GM23338 (cell line): ENCODE measurements around the gene PROZ. TPM values are rescaled to one million over a fixed set of nuclear protein-coding genes. Genes with fewer than 3 reads are reported as not detected.

Source experiments
- ATAC-seq: fragments of 200-7000 bp; cut with Tn5 transposase; 3 replicates; pipeline ENCODE4 v1.9.1; 2020
- DNase-seq: peaks from one replicate; pipeline ENCODE4 v3.0.0-alpha.2; 2015; ENCODE audit warnings: low spot score
- H2AFZ ChIP-seq: fragments of 200-600 bp; sonication (generic); 2 replicates; pipeline ENCODE4 v1.8.0; 2016; ENCODE audit warnings: antibody characterized with exemption, mild to moderate bottlenecking, moderate library complexity
- H3F3A ChIP-seq: fragments of 200-600 bp; sonication (generic); replicated peaks from 2 replicates; pipeline ENCODE4 v1.8.0; 2017; ENCODE audit warnings: antibody characterized with exemption, mixed run types, low read depth
- H3K27ac ChIP-seq: fragments of 200-600 bp; sonication (generic); 2 replicates; pipeline ENCODE4 v1.6.1; 2016; ENCODE audit warnings: low read depth
- H3K27me3 ChIP-seq: fragments of 200-600 bp; sonication (generic); 2 replicates; pipeline ENCODE4 v1.8.0; 2016; ENCODE audit warnings: mild to moderate bottlenecking, mixed run types, moderate library complexity; ENCODE audit not compliant: insufficient read depth
- H3K36me3 ChIP-seq: fragments of 200-600 bp; sonication (generic); 2 replicates; pipeline ENCODE4 v1.8.0; 2016; ENCODE audit warnings: mild to moderate bottlenecking; ENCODE audit not compliant: insufficient read depth
- H3K4me1 ChIP-seq: fragments of 200-600 bp; sonication (generic); 2 replicates; pipeline ENCODE4 v1.8.0; 2016; ENCODE audit warnings: mild to moderate bottlenecking, moderate library complexity; ENCODE audit not compliant: insufficient read depth
- H3K4me2 ChIP-seq: fragments of 200-600 bp; sonication (generic); 2 replicates; pipeline ENCODE4 v1.7.1; 2017; ENCODE audit warnings: mixed run types
- H3K4me3 ChIP-seq: fragments of 200-600 bp; sonication (generic); 2 replicates; pipeline ENCODE4 v1.6.1; 2016; ENCODE audit warnings: mixed run types
- H3K79me2 ChIP-seq: fragments of 200-600 bp; sonication (generic); replicated peaks from 2 replicates; pipeline ENCODE4 v1.8.0; 2017; ENCODE audit warnings: mild to moderate bottlenecking; ENCODE audit not compliant: insufficient read depth
- H3K9me2 ChIP-seq: fragments of 200-600 bp; sonication (generic); 2 replicates; pipeline ENCODE4 v1.8.0; 2017; ENCODE audit not compliant: insufficient read depth
- H4K20me1 ChIP-seq: fragments of 200-600 bp; sonication (generic); replicated peaks from 2 replicates; pipeline ENCODE4 v1.8.0; 2017; ENCODE audit warnings: mild to moderate bottlenecking; ENCODE audit not compliant: insufficient read depth
- H3K27ac Mint-ChIP-seq: 2 replicates; pipeline ENCODE4 v1.8.0; 2020; ENCODE audit warnings: inconsistent platforms, mild to moderate bottlenecking, moderate library complexity, mixed read lengths
- H3K27me3 Mint-ChIP-seq: 3 replicates; pipeline ENCODE4 v1.8.0; 2022; ENCODE audit warnings: low read depth, mild to moderate bottlenecking, moderate library complexity, mixed read lengths, inconsistent platforms; ENCODE audit not compliant: insufficient read depth, poor library complexity
- H3K36me3 Mint-ChIP-seq: 3 replicates; pipeline ENCODE4 v1.8.0; 2021; ENCODE audit warnings: low read depth, mild to moderate bottlenecking, inconsistent platforms, moderate library complexity, mixed read lengths
- H3K4me1 Mint-ChIP-seq: 3 replicates; pipeline ENCODE4 v1.8.0; 2020; ENCODE audit warnings: mild to moderate bottlenecking, inconsistent platforms, mixed read lengths
- H3K4me3 Mint-ChIP-seq: 3 replicates; pipeline ENCODE4 v1.8.0; 2021; ENCODE audit warnings: moderate library complexity, mild to moderate bottlenecking, inconsistent platforms, mixed read lengths
- H3K9me3 Mint-ChIP-seq: 3 replicates; pipeline ENCODE4 v1.8.0; 2020; ENCODE audit warnings: moderate library complexity, mild to moderate bottlenecking, inconsistent platforms, mixed read lengths
- CREB1 ChIP-seq: fragments of 250-450 bp; sonication (Bioruptor Pico); IDR thresholded peaks from 2 replicates; pipeline ENCODE4 v1.5.0; 2020; ENCODE audit warnings: low read depth, mild to moderate bottlenecking, moderate library complexity
- CTCF ChIP-seq, 2 experiments: fragments of 200-600 bp in 1 of 2; sonication (generic) in 1 of 2; conservative IDR thresholded peaks; 2 replicates each; pipeline versions ENCODE4 v1.5.1 to v1.6.1; 2016 to 2017; ENCODE audit warnings: antibody characterized with exemption in 2 of 2, low read depth in 2 of 2, mild to moderate bottlenecking in 2 of 2, moderate library complexity in 1 of 2
- ETS1 ChIP-seq: IDR thresholded peaks from 2 replicates; pipeline ENCODE4 v1.6.1; 2016; ENCODE audit warnings: antibody characterized with exemption
- EZH2phosphoT487 ChIP-seq: fragments of 200-600 bp; sonication (generic); IDR thresholded peaks from one replicate; pipeline ENCODE4 v1.8.1; 2018; ENCODE audit warnings: antibody characterized with exemption; ENCODE audit not compliant: unreplicated experiment
- JUNB ChIP-seq: IDR thresholded peaks from one replicate; pipeline ENCODE4 v1.6.1; 2016; ENCODE audit warnings: antibody characterized with exemption; ENCODE audit not compliant: unreplicated experiment
- NANOG ChIP-seq: IDR thresholded peaks from 2 replicates; pipeline ENCODE4 v1.6.1; 2016; ENCODE audit warnings: antibody characterized with exemption, borderline replicate concordance
- POLR2AphosphoS5 ChIP-seq: IDR thresholded peaks from 2 replicates; pipeline ENCODE4 v1.6.1; 2016; ENCODE audit warnings: antibody characterized with exemption, low read depth
- REST ChIP-seq: IDR thresholded peaks from one replicate; pipeline ENCODE4 v1.6.1; 2018; ENCODE audit warnings: antibody characterized with exemption; ENCODE audit not compliant: unreplicated experiment
- STAT1 ChIP-seq: IDR thresholded peaks from one replicate; pipeline ENCODE4 v1.6.1; 2016; ENCODE audit warnings: antibody characterized with exemption; ENCODE audit not compliant: unreplicated experiment
- ZNF114 ChIP-seq: fragments of 250-450 bp; sonication (Bioruptor Pico); IDR thresholded peaks from 2 replicates; pipeline ENCODE4 v1.5.0; 2020; ENCODE audit warnings: mild to moderate bottlenecking, moderate library complexity
- polyA plus RNA-seq: library from polyadenylated mRNA; unstranded; fragments of >200 nt; fragmentation: Nextera tagmentation; extraction: Ambion mirVana; gene quantifications from 2 replicates; pipeline ENCODE4 v1.2.1, GENCODE V29; 2016
- total RNA-seq: library from RNA; depleted of rRNA; stranded (reverse); fragments of >200 nt; shearing (Covaris generic); gene quantifications from 2 replicates; pipeline ENCODE4 v1.2.3, GENCODE V29; 2014

PROZ gene
- total and polyA plus RNA-seq, 2 experiments from 2014 or later, result 0.53 TPM; not detected in 1

DNA sequence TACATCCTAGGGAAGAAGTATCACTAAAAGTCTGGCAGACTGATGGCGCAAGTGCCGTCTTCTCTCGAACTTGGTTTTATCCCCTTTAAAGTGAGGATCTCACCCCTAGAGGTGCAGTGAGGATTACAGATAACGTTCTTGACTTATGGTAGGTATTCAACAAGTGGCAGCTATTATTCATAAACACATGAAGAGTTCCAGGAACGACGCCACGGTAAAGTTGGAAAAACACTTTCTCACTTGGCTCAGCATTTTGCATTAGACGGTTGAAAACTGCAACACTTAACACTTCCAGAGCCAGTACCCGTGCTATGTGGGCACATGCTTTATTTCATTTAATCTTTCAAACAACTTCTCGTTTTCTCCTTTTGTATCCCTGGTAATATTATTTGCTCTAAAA lies 8.7 kb downstream of the PROZ start:
- H2AFZ ChIP-seq, result no peak overlapping the region
- no peak overlapping the region for H3K4me3 Mint-ChIP-seq
- no peaks in the 10 kb centered on the region for H3K9me3 Mint-ChIP-seq
- no peak overlapping the region for H3K27ac Mint-ChIP-seq
- H3K27ac ChIP-seq, result no peak overlapping the region
- no peaks in the 10 kb centered on the region for H3K36me3 ChIP-seq
- no peaks in the 10 kb centered on the region for H3K9me2 ChIP-seq
- ATAC-seq (no peak), DNase-seq (no peak)
- H3K4me3 ChIP-seq, result no peak overlapping the region
- H3K4me1 Mint-ChIP-seq, result peaks cover 10% of the 10 kb centered on the region
- H3K79me2 ChIP-seq, result no peaks in the 10 kb centered on the region
- no peak for TF ChIP-seq CTCF (conservative IDR thresholded peaks at IDR 0.05; ENCODE audit: low read depth in 2 of 2)
- TF ChIP-seq NANOG, result no peak
- TF ChIP-seq CREB1, result no peak
- TF ChIP-seq JUNB, result no peak
- no peak for TF ChIP-seq EZH2phosphoT487
- no peak for TF ChIP-seq STAT1
- H4K20me1 ChIP-seq, result no peaks in the 10 kb centered on the region; the same call in 1 of the 2 replicates
- no peaks in the 10 kb centered on the region for H3K4me1 ChIP-seq
- H3K36me3 Mint-ChIP-seq, result peaks cover 25% of the 10 kb centered on the region
- H3K27me3 Mint-ChIP-seq, result peaks cover 9% of the 10 kb centered on the region
- H3F3A ChIP-seq, result no peaks in the 10 kb centered on the region
- H3K4me2 ChIP-seq, result no peak overlapping the region
- H3K27me3 ChIP-seq, result no peaks in the 10 kb centered on the region

DNA sequence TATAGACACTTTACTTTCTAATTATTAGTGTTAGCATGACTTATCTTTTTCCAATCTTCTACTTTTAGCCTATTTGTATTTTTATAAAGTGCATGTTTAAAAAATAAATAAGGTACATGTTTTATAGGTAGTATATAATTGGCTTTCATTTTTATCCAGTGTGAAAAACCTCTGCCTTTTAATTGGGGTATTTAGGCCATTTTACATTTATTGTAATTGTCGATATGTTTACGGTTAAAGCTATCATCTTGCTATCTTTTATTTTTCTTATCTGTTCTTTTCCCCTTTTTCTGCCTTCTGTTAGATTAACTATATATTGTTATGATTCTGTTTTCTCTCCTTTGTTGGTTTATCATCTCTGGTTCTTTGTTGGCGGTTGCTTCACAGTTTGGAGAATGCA lies 9.1 kb downstream of the PROZ start:
- no peak overlapping the region for H3K27ac Mint-ChIP-seq
- H4K20me1 ChIP-seq, result no peaks in the 10 kb centered on the region; the same call in 1 of the 2 replicates
- peaks cover 10% of the 10 kb centered on the region for H3K4me1 Mint-ChIP-seq
- H3F3A ChIP-seq, result no peaks in the 10 kb centered on the region
- H3K27me3 Mint-ChIP-seq, result peaks cover 9% of the 10 kb centered on the region
- peaks cover 28% of the 10 kb centered on the region for H3K36me3 Mint-ChIP-seq
- no peaks in the 10 kb centered on the region for H3K9me3 Mint-ChIP-seq
- no peaks in the 10 kb centered on the region for H3K79me2 ChIP-seq
- H3K36me3 ChIP-seq, result no peaks in the 10 kb centered on the region
- H2AFZ ChIP-seq, result no peak overlapping the region
- no peak for DNase-seq
- no peak overlapping the region for H3K4me3 ChIP-seq
- ATAC-seq, result no peak
- no peak overlapping the region for H3K27ac ChIP-seq
- no peaks in the 10 kb centered on the region for H3K4me1 ChIP-seq
- no peaks in the 10 kb centered on the region for H3K9me2 ChIP-seq
- TF ChIP-seq EZH2phosphoT487 (no peak), ETS1 (no peak), NANOG (no peak), CREB1 (no peak), POLR2AphosphoS5 (no peak), ZNF114 (CRISPR knock-in tag) (no peak), CTCF (conservative IDR thresholded peaks at IDR 0.05; ENCODE audit: low read depth in 2 of 2) (no peak), STAT1 (no peak), REST (no peak)
- no peak overlapping the region for H3K4me3 Mint-ChIP-seq
- no peak overlapping the region for H3K4me2 ChIP-seq
- no peaks in the 10 kb centered on the region for H3K27me3 ChIP-seq
